GM21737 (cell line): ENCODE data around the gene TMSB4Y.

ENCODE experiments used
- ATAC-seq: cut with Tn5 transposase; IDR thresholded peaks from one replicate; pipeline ENCODE4 v1.9.1; 2021; ENCODE audit warnings: mild to moderate bottlenecking, moderate library complexity; ENCODE audit not compliant: unreplicated experiment

TMSB4Y gene

GRCh38 chrY:13703568-13703968 is at the start of gene TMSB4Y:
Gene TMSB4Y (plus strand): TSS chrY:13703899.
- peak; percentile 96 for ATAC-seq

- no peak for ATAC-seq
Measured at GRCh38 chrY:13664162-13664561, 39.5 kb upstream of the TMSB4Y start.

- no peak for ATAC-seq
Measured at GRCh38 chrY:13671122-13671521, 32.6 kb upstream of the TMSB4Y start.

- ATAC-seq = no peak
Measured at GRCh38 chrY:13702276-13702675, 1.4 kb upstream of the TMSB4Y start.

GRCh38 chrY:13704121-13704930 is 627 bp downstream of the TMSB4Y start:
- peak; percentile 20 for ATAC-seq

GRCh38 chrY:13705197-13705596 is 1.5 kb downstream of the TMSB4Y start:
- no peak for ATAC-seq

- ATAC-seq = no peak
Measured at GRCh38 chrY:13708038-13708437, 4.3 kb downstream of the TMSB4Y start.

- no peak for ATAC-seq
Measured at GRCh38 chrY:13718996-13719395, 15.3 kb downstream of the TMSB4Y start.

- no peak for ATAC-seq
Measured at GRCh38 chrY:13729517-13729916, 25.8 kb downstream of the TMSB4Y start.

- ATAC-seq = no peak
Measured at GRCh38 chrY:13738618-13739017, 34.9 kb downstream of the TMSB4Y start.

- peak; percentile 94 for ATAC-seq
Measured at GRCh38 chrY:13751289-13752071, 47.8 kb downstream of the TMSB4Y start.

- ATAC-seq = no peak
Measured at GRCh38 chrY:13754661-13755060, 51.0 kb downstream of the TMSB4Y start.
